Measurements from ENCODE around the gene PKN3. TPM values are rescaled to one million over a fixed set of nuclear protein-coding genes. Genes with fewer than 3 reads are reported as not detected.
A peak's percentile ranks its signal among the peaks of the same experiment; 100 is the strongest.

Gene PKN3
- total RNA-seq, 4 donors from 2014 or later = 2.3 to 7.5 (median 4.0) TPM

DNA sequence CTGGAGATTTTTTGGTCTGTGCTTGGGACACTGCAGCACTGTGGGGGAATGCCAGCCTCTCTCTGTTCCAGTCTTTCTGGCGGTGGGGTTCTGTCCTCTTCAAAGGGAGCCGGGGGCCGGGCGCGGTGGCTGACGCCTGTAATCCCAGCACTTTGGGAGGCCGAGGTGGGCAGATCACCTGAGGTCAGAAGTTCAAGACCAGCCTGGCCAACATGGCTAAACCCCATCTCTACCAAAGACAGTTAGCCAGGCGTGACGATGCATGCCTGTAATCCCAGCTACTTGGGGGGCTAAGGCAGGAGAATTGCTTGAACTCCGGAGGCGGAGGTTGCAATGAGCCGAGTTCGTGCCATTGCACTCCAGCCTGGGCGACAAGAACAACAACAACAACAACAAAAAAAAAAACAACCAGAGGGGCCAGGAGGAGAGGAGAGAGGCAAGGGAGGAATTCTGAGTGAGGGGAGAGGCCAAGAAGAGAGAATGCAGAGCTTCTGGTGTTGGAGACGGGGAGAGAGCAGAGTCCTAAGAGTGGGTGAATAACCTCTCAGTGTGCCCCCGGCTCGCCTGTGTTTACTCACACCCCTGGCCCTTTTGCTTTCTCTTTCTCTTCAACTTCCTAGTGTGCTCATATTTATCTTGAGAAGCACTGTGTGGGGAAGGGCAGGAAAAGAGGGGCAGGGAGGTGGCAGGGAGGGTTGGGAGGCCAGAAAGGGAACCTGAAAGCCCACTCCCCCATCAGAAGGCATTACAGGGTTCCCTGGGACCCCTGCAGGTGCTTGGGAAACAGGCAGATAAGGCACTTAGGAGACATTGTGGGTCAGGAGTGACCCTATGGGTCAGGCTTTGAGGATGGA is 16.4 kb upstream of the PKN3 start:
- TF ChIP-seq POLR2AphosphoS5 (IDR thresholded peaks at IDR 0.05) (no peak), POLR2A (IDR thresholded peaks at IDR 0.05) (no peak), EP300 (IDR thresholded peaks at IDR 0.05) (no peak)
- TF ChIP-seq, protein P1, sequence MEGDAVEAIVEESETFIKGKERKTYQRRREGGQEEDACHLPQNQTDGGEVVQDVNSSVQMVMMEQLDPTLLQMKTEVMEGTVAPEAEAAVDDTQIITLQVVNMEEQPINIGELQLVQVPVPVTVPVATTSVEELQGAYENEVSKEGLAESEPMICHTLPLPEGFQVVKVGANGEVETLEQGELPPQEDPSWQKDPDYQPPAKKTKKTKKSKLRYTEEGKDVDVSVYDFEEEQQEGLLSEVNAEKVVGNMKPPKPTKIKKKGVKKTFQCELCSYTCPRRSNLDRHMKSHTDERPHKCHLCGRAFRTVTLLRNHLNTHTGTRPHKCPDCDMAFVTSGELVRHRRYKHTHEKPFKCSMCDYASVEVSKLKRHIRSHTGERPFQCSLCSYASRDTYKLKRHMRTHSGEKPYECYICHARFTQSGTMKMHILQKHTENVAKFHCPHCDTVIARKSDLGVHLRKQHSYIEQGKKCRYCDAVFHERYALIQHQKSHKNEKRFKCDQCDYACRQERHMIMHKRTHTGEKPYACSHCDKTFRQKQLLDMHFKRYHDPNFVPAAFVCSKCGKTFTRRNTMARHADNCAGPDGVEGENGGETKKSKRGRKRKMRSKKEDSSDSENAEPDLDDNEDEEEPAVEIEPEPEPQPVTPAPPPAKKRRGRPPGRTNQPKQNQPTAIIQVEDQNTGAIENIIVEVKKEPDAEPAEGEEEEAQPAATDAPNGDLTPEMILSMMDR (IDR thresholded peaks at IDR 0.05) = no peak
- Histone ChIP-seq H3K4me1 (peaks cover 4 to 46% (median 17%) of the 10 kb centered on the region in 3 donors), H3K27me3 (no peaks in the 10 kb centered on the region), H3K9me3 (no peaks in the 10 kb centered on the region), H3K4me3 (no peak overlapping the region), H3K27ac (no peak overlapping the region), H3K36me3 (no peaks in the 10 kb centered on the region)
- WGBS, 2 donors (ENCODE audit: low coverage in 1 of 2) = 41 to 47% methylated on average over 3 of the region's 17 CpGs
- ATAC-seq = no peak

DNA sequence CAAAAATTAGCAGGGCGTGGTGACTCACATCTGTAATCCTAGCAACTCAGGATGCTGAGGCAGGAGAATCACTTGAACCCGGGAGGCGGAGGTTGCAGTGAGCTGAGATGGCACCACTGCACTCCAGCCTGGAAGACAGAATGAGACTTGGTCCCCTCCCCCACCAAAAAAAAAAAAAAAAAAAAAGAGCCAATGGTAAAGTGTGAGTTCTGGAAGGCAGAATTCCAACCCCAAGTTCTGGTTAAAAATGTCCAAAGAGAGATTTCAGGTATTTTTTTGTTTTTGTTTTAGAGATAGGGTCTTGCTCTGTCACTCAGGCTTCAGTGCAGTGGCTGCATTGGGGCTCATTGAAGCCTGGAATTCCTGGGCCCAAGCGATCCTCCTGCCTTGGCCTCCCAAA is 14.8 kb upstream of the PKN3 start:
- TF ChIP-seq, protein P1 (IDR thresholded peaks at IDR 0.05) = no peak
- TF ChIP-seq EP300 (IDR thresholded peaks at IDR 0.05) (no peak), POLR2A (IDR thresholded peaks at IDR 0.05) (no peak), POLR2AphosphoS5 (IDR thresholded peaks at IDR 0.05) (no peak)
- Histone ChIP-seq H3K4me1 (peaks cover 4 to 59% (median 21%) of the 10 kb centered on the region in 3 donors), H3K27ac (no peak overlapping the region), H3K27me3 (no peaks in the 10 kb centered on the region), H3K36me3 (peaks cover 0 to 11% of the 10 kb centered on the region in 2 donors), H3K4me3 (no peak overlapping the region), H3K9me3 (no peaks in the 10 kb centered on the region)
- 88 to 100% methylated on average over 3 of the region's 4 CpGs for WGBS, 2 donors (ENCODE audit: low coverage in 1 of 2)
- no peak for ATAC-seq

DNA sequence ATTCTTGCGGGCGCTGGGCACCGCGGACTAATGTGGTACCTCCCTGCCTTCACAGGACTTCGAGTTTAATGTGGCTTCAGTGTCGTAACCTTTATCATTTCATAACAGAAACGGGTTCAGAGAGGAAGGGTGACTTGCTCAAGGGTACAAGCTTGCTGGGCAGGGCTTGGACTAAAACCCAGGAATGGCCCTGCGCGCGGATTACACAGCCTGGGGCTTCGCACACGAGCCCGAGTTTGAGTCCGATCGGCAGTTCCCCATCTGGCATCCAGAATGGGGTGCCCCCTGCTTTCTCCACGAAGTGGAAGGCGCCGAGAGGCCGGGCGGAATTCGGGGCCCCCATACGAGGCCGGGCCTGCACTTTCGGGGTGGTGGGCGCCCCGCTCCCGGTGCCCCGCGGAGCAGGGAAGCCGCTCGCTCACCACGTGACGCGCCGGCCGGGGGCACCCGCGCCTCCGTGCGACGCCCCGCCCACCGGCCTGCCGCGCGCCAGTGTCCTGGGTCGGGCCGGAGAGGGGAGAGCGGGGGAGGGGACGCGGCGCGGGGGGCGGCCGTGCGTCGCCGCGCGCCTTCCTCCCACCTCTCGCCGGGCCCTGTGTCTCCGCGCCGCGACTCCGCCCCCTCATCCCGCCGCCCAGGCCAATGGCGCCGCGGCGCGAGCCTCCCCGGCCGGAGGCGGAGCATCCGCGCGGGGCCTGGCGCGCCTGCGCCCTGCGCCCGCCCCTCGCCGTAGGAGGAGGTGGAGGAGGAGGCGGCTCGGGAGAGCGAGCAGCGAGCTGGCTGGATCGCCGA is 13.6 kb upstream of the PKN3 start, which contains the start of gene SET:
Gene SET, plus strand, starts transcription at position 722 of the 792 bp plus-strand sequence. CDS start 361 bp downstream, outside the sequence.
- 50 to 60% methylated on average over 1 to 4 of the region's 93 CpGs for WGBS, 2 donors (ENCODE audit: low coverage in 1 of 2)
- Histone ChIP-seq H3K9me3 (no peaks in the 10 kb centered on the region), H3K4me1 (peaks cover 4 to 49% (median 21%) of the 10 kb centered on the region in 3 donors), H3K27ac (peak within 1 kb of the TSS; percentile 91 to 99 (median 96)), H3K27me3 (no peaks in the 10 kb centered on the region), H3K36me3 (peaks cover 0 to 23% of the 10 kb centered on the region in 2 donors), H3K4me3 (peak within 1 kb of the TSS; percentile 71 to 95)
- TF ChIP-seq, protein P1 (IDR thresholded peaks at IDR 0.05) = peak in 1 of 4 experiments; percentile 26
- TF ChIP-seq POLR2A (IDR thresholded peaks at IDR 0.05) (peak in 1 of 2 donors; percentile 97), EP300 (IDR thresholded peaks at IDR 0.05) (no peak), POLR2AphosphoS5 (IDR thresholded peaks at IDR 0.05) (peak; percentile 89)
- ATAC-seq = peak; percentile 96

DNA sequence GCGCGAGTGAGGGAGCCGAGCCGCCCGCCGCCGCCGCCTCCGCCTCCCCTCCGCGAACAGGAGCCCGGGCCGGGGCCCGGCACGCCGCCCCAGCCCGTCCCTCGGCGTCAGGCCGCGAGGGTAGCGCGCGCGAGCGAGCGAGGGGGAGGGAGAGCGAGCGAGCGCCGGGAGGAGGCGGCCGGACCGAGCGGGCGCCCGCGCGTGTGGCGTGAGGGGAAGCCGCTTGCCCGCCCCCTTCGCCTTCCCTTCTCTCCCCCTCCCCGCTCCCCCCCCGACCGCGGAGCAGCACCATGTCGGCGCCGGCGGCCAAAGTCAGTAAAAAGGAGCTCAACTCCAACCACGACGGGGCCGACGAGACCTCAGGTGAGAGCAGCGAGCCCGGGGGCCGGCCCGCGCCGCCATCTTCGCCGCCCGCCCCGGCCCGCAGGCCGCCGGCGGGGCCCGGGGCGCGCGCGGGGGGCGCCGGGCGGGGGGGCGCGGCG is 13.0 kb upstream of the PKN3 start:
- peak; percentile 40 for ATAC-seq
- H3K36me3 ChIP-seq = peaks cover 2 to 29% of the 10 kb centered on the region in 2 donors
- WGBS, 2 donors (ENCODE audit: low coverage in 1 of 2) = no CpG with 5 or more reads among the region's 80 CpGs
- H3K27me3 ChIP-seq = no peaks in the 10 kb centered on the region
- peaks cover 4 to 43% (median 21%) of the 10 kb centered on the region in 3 donors for H3K4me1 ChIP-seq
- peak in 1 of 2 donors; percentile 92 for TF ChIP-seq POLR2A (IDR thresholded peaks at IDR 0.05)
- TF ChIP-seq, protein P1 (IDR thresholded peaks at IDR 0.05) = no peak
- H3K9me3 ChIP-seq = no peaks in the 10 kb centered on the region
- peak overlapping the region; percentile 69 to 95 for H3K4me3 ChIP-seq
- H3K27ac ChIP-seq = peak overlapping the region; percentile 82 to 99 (median 96)

Data from gastroesophageal sphincter (tissue), 4 donors.